VCaP (cell line): ENCODE results near the gene TMEM269.

Source experiments
- H3K27ac ChIP-seq: fragments of 450-650 bp; 2 replicates; pipeline ENCODE4 v1.5.1; 2017
- TF ChIP-seq, protein P1 (sequence below): fragments of 450-650 bp; conservative IDR thresholded peaks from 2 replicates; pipeline ENCODE4 v1.5.1; 2017; ENCODE audit warnings: mild to moderate bottlenecking, moderate library complexity

Gene TMEM269

DNA sequence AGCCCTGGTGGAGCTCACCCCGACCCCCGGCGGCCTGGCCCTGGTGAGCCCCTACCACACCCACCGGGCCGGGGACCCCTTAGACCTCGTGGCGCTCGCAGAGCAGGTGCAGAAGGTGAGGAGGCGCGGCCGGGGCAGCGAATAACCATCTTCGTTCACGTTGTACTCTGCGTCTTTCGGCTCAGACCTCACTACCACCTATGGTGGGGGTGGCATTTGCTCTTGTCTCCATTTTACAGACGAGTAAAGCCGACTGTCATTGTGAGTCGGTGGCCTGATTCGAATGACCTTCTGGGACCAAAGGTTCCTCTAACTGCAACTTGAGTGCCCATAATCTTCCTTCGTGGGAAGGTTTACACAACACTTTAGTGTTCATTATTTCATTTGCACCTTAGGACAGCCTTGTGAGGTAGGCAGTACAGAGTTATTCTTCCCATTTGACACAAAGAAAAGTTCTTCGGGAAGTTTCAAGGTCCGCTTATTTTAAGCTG is 17.2 kb upstream of the TMEM269 start:
- peak overlapping the region; percentile 82 for H3K27ac ChIP-seq

DNA sequence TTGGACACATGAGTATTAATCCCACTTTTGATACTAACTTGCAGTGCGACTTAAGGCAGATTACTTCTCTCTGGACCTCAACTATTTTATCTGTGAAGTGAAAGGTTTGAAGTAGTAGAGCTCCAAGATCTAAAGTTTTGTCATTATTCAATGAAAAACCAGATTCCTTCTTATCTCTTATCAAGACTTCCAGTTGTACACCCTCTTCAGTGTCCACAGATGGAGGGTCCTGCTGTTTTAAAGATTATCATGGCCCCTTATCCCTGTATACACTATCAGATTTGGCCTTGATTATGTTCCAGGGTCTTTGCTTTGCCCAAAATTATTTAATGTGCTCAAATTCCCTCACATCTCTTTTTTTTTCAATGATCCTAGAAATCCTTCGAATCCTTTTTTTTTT is 16.6 kb upstream of the TMEM269 start:
- TF ChIP-seq, protein P1, sequence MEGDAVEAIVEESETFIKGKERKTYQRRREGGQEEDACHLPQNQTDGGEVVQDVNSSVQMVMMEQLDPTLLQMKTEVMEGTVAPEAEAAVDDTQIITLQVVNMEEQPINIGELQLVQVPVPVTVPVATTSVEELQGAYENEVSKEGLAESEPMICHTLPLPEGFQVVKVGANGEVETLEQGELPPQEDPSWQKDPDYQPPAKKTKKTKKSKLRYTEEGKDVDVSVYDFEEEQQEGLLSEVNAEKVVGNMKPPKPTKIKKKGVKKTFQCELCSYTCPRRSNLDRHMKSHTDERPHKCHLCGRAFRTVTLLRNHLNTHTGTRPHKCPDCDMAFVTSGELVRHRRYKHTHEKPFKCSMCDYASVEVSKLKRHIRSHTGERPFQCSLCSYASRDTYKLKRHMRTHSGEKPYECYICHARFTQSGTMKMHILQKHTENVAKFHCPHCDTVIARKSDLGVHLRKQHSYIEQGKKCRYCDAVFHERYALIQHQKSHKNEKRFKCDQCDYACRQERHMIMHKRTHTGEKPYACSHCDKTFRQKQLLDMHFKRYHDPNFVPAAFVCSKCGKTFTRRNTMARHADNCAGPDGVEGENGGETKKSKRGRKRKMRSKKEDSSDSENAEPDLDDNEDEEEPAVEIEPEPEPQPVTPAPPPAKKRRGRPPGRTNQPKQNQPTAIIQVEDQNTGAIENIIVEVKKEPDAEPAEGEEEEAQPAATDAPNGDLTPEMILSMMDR, result no peak

More for the DNA sequence above, 17.2 kb upstream of the TMEM269 start:
- TF ChIP-seq, protein P1, result no peak

DNA sequence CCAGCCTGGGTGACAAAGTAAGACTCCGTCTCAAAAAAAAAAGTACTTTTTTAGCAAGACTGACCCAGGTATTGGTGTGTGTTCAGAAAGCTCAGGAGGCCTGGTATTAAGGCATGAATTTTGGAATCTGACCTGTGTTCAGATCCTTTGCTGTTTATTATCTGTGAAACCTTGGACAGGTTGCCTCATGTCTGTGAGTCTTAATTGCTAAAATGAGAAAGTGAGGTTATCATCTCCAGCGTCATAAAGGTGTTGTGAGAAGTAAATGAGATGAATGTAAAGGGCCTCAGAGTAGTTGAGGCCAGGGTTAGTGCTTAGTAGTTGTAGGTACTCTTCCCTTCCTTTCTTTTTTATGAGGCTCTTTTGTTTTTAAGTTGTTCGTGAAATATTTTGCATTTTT is 15.0 kb upstream of the TMEM269 start:
- H3K27ac ChIP-seq, result no peak overlapping the region
- TF ChIP-seq, protein P1, result no peak

More for the DNA sequence above, 16.6 kb upstream of the TMEM269 start:
- H3K27ac ChIP-seq, result peak overlapping the region; percentile 82

DNA sequence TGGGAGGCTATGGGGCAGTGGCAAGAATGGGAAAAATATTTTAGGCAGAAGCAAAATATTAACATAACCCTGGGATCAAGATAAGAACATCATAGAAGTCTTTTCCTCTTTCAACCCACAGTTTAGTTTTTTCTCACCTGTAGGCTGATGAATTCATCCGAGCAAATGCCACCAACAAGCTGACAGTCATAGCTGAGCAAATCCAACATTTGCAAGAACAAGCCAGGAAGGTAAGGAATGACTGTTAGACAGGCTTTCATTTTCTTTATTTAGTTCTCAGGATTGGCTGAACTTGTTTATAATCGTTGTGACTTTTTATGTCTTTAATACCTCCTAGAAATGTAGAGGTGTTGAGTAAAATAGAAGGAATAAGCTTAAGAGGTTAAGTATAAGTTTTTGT is 11.4 kb upstream of the TMEM269 start:
- TF ChIP-seq, protein P1, result no peak
- H3K27ac ChIP-seq, result no peak overlapping the region

DNA sequence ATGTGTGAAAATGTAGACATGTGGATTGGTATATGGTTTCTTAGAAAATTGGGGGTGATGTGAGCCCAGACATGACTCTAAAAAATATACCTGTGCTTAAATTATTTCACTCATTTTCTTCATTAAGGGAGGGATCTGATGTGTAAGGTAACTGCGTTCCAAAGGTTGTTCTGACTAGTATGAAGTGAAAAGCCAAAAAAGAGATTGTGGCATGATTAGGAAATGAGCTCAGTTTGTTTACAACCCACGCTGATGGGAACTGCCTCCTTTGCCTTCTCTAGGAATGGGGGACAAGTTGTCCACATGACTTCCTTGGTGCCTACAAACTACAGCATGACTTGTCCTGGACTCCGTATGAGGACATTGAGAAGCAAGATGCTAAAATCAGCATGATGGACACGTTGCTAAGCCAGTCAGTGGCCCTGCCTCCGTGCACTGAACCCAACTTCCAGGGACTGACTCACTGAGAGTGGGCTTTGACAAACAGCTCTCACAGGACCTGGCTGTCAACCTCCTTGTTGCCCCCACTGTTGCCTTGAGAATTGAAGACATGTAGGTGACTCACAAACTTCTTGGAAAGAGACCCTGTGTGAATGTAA is 9.8 kb upstream of the TMEM269 start:
- TF ChIP-seq, protein P1, result no peak

DNA sequence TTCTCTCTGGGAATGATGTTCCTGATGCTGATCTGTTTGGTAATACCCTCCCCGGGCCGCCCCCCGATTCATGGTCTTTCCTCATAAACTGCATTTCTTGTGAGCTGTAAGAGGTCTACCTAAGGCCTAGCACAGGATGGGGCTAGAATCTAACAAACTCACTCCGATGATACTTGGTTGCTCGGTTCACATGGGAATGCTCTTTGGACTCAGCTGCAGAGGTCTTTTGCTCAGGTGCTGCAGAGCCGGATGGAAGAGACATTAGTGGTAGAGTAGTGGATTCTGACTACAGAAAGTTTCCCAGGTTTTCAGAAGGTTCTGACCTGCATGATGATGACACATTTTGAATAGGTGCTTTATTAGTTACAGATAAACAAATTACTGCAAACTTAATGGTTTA is 8.3 kb upstream of the TMEM269 start:
- TF ChIP-seq, protein P1, result no peak
- H3K27ac ChIP-seq, result no peak overlapping the region

More for the DNA sequence above, 9.8 kb upstream of the TMEM269 start:
- H3K27ac ChIP-seq, result no peak overlapping the region

DNA sequence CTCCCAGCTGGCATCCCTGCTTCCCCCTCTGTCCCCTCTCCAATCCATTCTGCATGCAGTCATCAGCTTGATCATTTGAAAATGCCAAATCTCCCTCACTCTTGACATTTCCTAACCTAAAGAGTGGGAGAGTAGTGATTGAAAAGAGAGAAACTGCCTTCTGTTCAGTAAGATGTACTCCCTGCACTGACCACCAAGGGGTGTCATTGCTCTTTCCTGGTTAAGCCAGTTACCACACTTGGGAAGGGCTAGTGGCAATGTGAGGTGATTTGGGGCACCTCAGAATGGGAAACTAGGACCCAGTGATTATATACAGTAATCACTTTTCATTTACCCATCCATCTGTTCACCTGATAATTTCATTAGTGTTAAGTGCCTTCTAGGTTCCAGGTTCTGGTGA is 6.9 kb upstream of the TMEM269 start:
- no peak overlapping the region for H3K27ac ChIP-seq
- TF ChIP-seq, protein P1, result peak; percentile 71
